Pons (tissue), 1 donor: ENCODE measurements around the gene EDN1.
"Not testable (repeated sequence)": the region's sequence is repeated elsewhere in the genome, so short reads cannot be mapped to it uniquely, and the experiment has no call there.

Source experiments
- DNase-seq: peaks from one replicate; pipeline ENCODE4 v3.0.0-alpha.2; 2016; ENCODE audit warnings: low spot score

The EDN1 gene

DNA sequence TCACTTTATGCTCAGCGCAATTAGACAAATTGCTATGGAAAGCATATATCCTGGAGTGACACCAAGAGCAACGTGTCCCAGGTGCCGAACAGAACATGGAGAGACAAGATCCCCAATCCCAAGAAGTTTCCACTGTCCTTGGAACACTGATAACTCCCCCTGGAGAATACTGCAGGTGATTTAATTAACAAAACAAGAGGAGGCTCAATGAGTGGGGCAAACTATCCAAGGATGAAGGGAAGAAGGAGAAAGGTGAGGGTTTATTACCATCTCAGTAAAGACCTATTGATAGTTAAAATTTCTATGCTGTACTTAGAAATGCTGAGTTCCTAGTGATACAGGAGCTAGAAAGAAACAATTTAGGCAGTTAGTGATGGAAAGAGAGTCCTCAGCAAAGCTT is 35.7 kb downstream of the EDN1 start:
- DNase-seq: no peak

DNA sequence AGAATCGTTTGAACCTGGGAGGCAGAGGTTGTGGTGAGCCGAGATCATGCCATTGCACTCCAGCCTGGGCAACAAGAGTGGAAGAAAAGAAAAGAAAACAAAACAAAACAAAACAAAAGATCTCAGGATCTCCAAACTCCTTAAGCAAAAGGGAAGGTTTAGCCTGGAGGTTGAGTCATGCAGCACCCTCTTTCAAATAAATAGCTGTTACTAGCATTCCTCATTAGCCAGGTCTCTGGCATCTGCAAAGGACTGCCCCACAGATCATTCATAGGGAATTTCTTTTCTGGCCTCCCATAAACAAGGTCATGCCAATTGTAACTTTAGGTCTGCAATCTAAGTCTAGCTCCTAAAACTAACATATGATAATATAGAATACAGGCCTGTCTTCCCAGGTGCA is 37.2 kb downstream of the EDN1 start:
- no peak for DNase-seq

DNA sequence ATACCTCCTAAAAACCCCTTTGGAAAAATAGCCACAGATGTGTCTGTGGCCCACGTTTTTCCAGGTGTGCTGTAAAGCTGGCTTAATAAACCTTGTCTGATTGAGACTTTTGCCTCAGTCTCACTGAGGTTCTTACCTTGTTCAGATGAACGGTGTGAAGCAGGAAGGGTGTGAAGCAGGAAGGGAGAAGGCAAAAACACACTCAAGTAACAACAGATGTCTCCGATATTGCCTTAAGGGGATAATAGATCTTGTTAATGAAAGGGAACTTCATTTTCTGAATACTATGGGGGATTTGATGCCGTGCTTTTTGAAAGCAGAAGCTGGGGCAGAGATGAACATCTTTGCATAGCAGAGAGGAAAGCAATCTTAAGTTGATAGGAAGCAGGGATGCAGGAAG is 37.8 kb downstream of the EDN1 start:
- DNase-seq: no peak

DNA sequence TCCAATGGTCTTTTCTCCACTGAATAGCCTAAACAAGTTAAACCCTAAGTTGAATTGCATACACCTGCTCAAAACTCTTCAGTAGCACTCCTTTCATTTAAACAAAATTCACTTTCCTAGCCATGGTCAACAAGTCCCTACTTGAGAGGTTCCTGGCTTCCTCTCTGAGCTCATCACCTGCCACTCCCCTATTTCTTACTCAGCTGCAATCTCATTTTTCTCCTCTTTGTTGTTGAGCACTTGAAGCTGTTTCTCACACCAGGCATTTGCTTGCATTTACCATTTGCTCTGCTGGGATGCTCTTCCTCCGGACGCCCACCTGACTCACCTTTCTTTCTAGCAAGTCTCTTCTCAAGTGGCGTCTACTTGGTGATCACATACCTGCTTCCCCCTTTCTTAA is 38.5 kb downstream of the EDN1 start:
- no peak for DNase-seq

DNA sequence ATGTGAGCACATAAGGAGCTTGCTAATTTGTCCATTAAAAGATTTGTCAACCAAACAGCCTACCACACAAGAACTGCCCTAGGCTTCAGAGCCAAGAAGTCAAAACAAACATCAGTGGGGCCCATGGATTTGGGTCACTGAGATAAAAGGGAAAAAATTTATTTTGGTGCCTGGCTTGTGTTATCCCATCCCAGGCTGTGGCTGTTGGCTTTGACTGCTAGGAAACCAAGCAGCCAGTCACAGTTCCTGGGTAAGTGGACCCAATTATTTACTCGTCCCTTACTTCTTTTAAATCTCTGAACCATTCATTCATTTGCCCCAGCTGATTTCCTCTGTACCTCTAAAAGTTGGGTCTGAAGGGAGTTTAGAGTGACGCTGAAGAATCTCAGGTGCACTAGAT is 41.3 kb downstream of the EDN1 start:
- DNase-seq: no peak

DNA sequence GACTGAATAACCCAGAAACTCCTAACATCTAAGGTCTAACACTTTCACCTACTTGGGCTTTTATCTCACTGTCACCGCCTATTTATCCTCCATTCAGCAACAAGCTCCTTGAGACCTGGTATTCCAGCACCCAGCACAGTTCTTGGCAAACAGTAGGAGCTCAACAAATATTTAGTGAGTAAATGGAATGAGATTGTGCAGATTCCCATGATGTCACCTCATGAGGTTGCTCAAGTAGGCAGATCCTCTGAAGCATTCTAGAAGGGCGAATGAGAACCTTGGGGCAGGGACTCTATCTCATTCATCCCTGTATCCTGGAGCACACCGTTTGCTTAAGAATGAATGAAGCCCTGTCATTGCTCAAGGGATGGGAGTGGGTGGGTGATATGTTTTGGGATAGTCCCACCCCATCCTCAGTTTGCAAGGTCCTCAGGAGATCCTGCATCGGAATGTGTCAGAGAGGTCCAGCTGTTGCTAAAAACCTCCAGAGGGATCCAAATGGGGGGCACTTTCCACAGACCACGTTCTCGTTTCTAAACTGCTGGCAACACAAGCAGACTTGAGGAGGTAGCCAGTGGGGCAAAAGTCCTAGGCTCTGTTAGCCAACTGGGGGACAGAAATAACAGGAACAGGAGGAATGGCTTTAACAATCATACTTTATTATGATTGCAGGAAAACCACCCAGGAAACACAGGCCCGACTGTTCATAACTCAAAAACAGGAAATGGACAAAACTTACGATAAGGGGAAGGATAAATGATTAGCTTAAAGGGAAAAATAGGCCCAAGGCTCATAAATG is 42.0 kb downstream of the EDN1 start:
- no peak for DNase-seq

DNA sequence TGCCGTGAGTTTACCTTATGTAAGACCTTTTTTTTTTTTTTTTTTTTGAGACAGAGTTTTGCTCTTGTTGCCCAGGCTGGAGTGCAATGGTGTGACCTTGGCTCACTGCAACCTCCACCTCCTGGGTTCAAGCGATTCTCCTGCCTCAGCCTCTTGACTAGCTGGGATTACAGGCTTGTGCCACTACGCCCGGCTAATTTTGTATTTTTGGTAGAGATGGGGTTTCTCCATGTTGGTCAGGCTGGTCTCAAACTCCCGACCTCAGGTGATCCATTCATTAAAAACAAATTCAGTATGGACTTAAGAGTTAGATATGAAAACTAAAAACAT is 42.6 kb downstream of the EDN1 start:
- DNase-seq: not testable (repeated sequence)

DNA sequence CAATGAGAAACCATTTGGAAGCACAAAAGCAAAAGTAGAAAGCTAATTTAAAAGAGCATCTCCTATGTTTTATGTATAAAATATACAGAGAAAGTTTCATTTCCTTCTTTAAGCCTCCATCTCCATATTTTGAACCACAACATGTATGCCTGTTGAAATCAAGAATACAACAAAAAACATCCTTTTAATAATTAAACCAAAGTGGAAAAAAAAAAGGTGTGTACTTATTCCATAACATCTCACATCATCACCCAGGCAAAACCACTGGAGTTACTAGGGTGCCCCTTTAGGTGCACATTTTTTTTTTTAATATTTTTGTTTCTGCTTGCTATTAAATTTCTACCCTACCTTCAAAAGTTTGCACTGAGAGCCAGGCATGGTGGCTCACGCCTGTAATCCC is 43.0 kb downstream of the EDN1 start:
- no peak for DNase-seq

DNA sequence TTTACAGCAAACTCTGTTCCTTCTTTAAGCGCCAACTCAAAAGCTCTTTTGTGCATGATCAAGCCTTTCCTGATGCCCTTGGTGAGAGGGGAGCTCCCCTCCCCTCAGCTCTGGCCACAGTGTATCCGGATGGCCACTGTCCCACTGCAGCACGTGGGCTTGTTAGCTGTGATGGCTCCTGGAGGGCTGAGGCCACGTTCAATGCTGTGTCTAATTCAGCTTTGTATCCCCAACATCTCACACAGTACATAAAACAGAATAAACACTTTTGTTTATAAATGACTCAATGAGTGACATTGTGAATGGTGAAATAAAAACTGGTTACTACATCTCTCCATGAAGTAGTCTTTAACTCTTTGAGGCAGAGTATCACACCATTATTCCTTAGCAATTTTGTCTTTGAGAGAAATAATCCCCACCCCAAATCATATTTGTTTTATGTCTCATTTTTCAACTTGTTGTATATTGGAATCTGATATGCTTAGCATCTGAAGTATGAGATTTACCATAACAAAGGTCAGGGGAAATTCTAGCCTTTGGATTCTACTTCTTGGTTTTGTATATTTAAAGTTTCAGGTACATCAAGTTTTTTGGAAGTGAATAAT is 44.5 kb downstream of the EDN1 start:
- no peak for DNase-seq

DNA sequence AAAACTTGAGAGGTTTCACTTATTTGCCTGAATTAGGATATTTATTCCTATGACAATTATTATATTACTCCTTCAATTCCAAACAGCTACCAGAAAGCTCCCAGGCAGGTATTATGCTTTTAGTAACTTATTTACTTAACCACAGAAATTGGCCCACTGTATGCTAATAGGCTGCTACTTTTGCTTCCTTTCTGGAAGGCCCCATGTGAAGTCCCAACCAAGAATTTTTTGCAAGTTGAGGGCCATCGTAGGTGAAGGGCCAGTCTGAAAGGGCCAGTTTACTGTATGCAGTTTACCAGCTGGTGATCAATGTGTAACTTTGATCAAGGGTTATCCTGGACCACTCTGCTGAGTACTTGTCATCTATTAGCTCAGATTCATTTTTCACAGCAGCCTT is 45.0 kb downstream of the EDN1 start:
- no peak for DNase-seq

DNA sequence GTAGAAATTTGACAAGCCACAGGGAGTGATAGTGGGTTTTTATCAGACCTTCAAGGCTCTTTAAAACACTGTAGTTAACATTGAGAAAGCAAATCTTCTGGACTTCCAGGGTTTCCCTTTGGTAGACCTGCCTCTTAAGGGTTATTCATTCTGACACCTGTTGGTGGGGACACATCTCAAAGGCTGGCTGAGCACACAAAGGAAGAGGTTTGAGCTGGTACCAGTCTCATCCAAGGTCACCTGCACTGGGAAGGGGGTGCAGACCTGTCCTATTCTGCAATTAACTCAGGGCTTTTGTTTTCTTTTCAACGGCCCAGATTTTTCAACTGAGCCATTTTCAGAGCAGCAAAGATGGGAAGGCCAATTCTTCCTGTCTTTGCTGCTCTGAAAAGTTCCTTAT is 45.6 kb downstream of the EDN1 start:
- DNase-seq: no peak

DNA sequence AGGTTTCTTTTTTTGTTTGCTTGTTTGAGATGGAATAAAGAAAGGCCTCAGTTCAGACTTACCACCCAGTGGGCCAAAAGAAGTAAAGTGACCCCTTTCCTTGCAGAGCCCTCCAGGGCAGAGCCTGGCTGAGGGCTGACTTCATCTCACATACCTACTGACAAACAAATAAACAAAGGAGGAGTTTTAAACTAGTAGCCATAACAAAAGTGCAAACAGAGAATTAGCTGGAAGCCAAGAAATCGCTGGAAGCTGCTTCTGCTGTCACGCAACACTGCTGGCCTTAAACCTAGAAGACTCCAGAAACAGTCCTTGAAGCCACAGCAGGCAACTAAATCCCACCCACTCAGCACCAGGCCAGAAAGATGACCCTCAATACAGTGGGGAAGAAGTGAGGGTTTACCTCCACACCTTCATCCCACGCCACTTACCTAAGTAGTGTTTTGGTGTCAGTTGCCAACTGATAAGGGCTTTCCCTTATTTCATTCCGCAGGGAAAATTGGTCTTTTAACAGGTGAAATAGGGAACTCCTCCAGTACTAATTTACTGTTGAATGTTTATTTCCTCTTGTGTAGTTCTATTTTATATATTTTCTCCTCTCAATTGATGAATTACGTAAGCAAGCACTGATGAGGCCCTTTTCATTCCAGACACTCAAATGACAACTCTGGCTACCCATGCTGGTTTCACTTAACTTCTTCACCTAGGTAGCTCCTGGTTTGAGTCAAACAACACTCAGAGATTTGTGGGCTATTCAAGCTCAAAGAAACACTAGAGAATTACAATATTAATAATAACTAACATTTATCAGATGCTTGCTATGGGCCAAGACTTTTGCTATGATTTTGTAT is 46.2 kb downstream of the EDN1 start:
- no peak for DNase-seq

DNA sequence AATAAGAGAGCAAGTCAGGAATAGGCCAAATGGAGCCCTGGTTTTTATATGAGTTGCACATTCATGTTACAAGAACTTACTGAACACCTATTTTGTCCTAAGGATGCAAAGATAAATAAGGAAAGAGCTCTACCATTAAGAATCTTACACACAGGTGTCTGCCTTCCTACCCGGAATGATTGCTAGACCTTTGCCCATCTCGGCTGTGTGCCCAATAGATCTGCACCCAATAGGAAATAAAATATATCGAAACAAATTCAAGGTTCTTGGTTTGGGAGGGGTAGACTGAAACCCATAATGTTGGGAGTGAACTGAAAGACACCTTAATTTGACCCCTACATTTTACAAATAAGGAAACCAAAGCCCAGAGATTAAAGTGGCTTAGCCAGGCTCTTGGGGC is 48.9 kb downstream of the EDN1 start:
- DNase-seq: no peak

DNA sequence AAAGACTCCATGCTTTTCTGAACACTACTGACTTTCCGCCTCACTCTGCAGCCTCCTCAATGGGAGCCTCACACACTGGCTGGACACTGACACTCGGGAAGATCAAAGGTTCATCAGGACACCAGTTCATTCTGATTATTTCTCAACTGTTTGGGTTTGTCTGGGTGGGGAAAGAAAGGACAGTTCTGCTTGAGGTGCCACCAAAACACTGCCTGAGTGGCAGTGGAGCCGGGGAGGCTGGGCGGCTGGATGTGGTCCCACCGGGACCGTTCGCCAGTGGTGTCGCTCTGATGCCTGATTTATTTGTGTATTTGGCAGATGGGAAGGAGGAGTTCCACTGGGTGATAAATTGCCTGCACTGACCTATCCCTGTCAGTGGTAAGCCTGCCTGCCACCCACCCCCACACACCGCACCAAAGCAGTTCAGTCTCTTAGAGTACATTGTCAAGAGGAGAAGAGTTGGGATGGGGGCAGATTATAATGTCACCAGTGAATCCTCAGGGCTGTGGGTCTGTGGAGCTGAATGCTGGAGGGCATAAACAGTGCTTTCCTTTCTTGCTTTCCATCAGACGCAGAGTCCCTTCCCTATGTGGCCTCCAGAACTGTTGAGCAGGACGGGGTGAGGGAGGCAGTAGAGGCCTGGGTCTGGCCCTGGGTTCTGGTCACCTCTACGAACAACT is 49.8 kb downstream of the EDN1 start:
- DNase-seq: no peak

DNA sequence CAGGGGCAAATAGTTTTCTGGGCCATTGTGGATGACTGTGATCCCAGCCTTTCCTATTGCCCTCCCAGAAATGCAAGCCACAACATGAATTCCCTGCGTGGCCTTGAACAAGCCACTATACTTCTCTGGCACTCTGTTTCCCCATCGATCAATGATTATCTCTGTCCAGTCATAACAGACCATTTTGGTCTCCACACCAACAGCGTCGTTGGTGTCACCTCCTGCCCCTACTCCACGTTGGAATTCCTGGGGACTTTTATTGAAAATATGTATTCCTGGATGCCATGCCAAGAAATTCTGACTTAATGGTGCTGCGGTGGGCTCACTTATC is 50.3 kb downstream of the EDN1 start:
- DNase-seq: no peak

DNA sequence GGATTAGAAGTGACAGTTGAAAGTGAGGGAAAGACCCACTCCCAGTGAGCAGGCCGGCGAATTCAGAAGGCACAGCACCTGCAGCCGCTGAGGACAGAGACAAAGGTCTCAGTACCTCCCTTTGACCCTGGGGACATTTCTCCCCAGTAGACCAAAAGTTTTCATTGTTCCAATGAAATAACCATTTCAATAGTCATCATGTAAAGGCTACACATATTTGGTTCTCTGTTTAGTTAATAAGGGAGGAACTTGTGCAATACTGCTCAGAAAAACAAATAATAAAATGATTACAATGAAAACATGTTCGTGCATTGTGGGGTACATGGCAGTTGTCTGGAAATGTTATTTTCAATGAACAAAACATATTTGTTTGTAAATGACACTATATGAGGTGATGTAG is 52.5 kb downstream of the EDN1 start:
- DNase-seq: no peak

DNA sequence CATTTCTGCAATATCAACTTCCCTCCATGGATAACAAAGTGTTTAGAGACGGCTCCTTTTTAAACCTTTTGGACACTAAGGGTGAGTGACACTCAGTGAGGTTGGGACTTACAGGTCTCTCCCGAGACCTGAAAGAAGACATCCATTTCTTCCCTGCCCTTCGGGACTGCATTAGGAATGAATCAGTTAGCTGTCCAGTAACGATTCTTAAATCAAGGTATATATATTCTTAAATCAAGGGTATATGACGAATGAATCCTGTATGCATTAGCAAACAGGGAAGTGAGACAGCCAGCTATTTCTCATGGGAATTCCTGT is 52.9 kb downstream of the EDN1 start:
- no peak for DNase-seq

DNA sequence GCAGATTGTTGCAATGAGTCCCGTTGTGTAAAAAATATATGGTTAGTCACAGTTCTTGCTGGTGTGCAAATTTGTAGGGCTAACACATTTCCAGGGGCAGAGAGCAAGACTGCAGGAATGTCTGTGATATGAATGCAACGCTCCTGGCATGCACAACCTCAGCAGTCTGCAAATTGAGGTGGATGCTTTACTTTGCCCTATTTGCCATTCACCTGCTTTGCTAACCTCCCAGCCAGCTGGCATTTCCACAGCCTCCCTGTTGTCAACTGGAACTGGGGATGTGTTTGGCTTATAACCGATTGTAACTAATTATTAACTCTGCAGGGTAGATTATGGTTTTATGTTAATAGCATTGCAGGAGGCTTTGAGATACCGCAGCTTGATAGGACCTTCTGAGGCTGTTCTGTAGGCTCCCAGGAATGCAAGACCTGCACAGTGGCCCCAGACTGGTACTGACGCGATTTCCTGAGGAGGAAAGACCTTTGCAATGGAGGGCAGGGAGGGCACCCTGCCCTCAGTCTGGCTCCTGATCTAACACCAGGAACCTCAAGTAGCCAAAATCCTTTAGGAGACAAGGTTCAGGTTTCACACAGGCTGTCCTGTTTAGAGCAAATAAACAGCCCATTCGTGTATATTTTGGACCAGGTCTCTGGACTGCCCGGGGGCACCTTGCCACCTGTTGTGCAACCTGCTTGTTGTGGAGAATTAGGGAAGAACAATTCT is 53.4 kb downstream of the EDN1 start:
- DNase-seq: no peak

DNA sequence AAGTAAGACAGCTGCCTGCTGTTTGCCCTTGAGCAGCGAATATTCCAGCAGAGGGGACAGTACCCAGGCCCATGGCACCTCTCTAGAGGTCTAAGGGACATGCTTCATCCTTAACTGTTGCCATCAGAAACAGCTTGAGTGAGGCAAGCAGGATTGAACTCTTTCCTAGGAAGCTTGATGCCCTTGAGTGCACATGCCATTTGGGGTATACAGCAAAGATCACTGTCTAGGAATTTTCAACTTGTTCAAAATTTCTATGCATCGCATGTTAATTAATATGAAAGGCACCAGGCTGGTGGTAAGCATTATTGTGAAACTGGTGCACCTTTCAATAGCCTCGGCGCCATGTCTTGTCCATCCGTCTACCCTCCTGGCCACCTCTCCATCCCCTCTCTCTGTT is 54.1 kb downstream of the EDN1 start:
- DNase-seq: no peak

DNA sequence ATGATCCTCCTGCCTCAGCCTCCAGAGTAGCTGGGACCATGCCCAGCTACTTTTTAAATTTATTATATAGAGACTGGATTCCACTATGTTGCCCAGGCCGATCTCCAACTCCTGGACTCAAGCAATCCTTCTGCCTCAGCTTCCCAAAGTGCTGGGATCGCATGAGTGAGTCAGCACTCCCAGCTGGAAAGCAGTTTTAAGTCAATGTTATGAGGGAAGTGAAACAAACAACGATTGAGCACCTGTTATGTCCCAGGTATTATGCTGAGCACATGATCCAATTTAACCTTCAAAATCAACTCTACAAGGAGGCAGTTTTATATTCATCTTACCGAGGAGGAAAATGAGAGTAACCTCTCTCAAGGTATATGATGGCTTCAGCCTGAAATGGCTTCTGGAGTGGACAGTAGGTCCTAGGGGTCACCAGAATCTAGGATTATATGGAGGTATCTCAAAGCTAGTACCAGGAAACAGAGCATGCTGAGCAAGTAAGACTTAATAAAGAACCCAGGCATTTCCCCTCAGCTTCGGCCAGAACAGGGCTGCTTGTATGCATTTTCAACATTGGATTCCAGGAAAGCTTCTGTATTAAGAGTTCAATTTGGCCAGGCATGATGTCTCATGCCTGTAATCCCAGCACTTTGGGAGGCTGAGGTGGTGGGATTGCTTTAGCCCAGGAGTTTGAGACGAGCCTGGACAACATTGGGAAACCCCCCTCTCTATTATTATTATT is 55.0 kb downstream of the EDN1 start:
- DNase-seq: no peak

DNA sequence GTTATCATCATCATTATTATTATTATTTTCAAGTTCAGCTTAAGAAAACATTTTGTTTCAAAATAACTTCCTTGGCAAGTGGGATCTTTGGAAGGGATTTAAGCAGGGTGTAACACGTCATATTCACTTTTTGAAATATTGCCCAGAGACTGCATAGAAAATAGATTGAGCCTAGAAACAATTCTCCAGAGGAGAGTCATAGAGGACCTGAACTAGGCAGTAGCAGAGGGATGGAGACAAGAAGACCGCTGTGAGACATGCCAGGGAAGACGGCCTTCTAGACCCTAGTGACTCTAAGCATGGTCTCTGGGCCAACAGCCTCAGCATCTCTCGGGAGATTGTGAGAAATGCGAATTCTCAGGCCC is 55.5 kb downstream of the EDN1 start:
- no peak for DNase-seq
